Measurements from ENCODE around the gene OR14K1.

- no peak for TF ChIP-seq PRDM15 (CRISPR knock-in tag; IDR thresholded peaks at IDR 0.05)
- no peak for TF ChIP-seq EP300 (IDR thresholded peaks at IDR 0.05; ENCODE audit: borderline replicate concordance in 1 of 2, control insufficient read depth in 1 of 2, low read depth in 2 of 2, low read length in 2 of 2)
- no peak for TF ChIP-seq GABPA (IDR thresholded peaks at IDR 0.05; ENCODE audit: low read depth)
- TF ChIP-seq FOS (IDR thresholded peaks at IDR 0.05; ENCODE audit: borderline replicate concordance, extremely low read depth, insufficient read length), result no peak
- TF ChIP-seq BHLHE40 (IDR thresholded peaks at IDR 0.05; ENCODE audit: borderline replicate concordance in 1 of 2, low read depth in 2 of 2, low read length in 1 of 2), result no peak
- TF ChIP-seq, protein P1, sequence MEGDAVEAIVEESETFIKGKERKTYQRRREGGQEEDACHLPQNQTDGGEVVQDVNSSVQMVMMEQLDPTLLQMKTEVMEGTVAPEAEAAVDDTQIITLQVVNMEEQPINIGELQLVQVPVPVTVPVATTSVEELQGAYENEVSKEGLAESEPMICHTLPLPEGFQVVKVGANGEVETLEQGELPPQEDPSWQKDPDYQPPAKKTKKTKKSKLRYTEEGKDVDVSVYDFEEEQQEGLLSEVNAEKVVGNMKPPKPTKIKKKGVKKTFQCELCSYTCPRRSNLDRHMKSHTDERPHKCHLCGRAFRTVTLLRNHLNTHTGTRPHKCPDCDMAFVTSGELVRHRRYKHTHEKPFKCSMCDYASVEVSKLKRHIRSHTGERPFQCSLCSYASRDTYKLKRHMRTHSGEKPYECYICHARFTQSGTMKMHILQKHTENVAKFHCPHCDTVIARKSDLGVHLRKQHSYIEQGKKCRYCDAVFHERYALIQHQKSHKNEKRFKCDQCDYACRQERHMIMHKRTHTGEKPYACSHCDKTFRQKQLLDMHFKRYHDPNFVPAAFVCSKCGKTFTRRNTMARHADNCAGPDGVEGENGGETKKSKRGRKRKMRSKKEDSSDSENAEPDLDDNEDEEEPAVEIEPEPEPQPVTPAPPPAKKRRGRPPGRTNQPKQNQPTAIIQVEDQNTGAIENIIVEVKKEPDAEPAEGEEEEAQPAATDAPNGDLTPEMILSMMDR (IDR thresholded peaks at IDR 0.05 in 2 of 3, conservative IDR thresholded peaks at IDR 0.05 in 1 of 3; ENCODE audit: control insufficient read depth in 2 of 3, extremely low read depth in 1 of 3, insufficient read depth in 1 of 3, low read depth in 3 of 3, low read length in 3 of 3), result no peak
Observed at GRCh38 chr1:247701338-247701737, 37.1 kb upstream of the OR14K1 start.

Data from GM12878 (cell line).